SK-N-SH (cell line): Measurements from ENCODE around the gene TCP11L1. TPM values are rescaled to one million over a fixed set of nuclear protein-coding genes. Genes with fewer than 3 reads are reported as not detected.
"Not testable (repeated sequence)": the region's sequence is repeated elsewhere in the genome, so short reads cannot be mapped to it uniquely, and the experiment has no call there.

Source experiments
- CTCF ChIA-PET: fragments of 300-600, 350-600 bp; formaldehyde crosslinking; extraction: SDS; loops from one replicate; lab custom pipeline; 2021; lab: Yijun Ruan, JAX
- POLR2A ChIA-PET: fragments of 350-600 bp; sonication (Branson Sonifier 250); formaldehyde crosslinking; extraction: SDS; loops from one replicate; lab custom pipeline; 2020; ENCODE audit warnings: antibody characterized with exemption, inconsistent platforms; lab: Yijun Ruan, JAX
- DNase-seq: peaks from one replicate; pipeline ENCODE4 v3.0.0; 2012
- H2AFZ ChIP-seq: fragments of 200-600 bp; sonication (generic); 2 replicates; pipeline ENCODE4 v1.8.1; 2016; ENCODE audit warnings: antibody characterized with exemption, mild to moderate bottlenecking, low read depth
- H3F3A ChIP-seq: fragments of 200-600 bp; sonication (generic); replicated peaks from 2 replicates; pipeline ENCODE3; 2016; ENCODE audit warnings: antibody characterized with exemption, mild to moderate bottlenecking; ENCODE audit not compliant: insufficient read depth
- H3K27ac ChIP-seq, 2 experiments: fragments of 200-500 bp in 1 of 2; fragments of 200-600 bp in 1 of 2; sonication (Bioruptor generic) in 1 of 2; sonication (generic), shearing (Covaris generic) in 1 of 2; 2 replicates each; pipeline versions ENCODE4 v1.5.1 to v1.6.1; 2014 to 2016; ENCODE audit warnings: low read depth in 2 of 2, inconsistent platforms in 1 of 2, low read length in 1 of 2, mild to moderate bottlenecking in 1 of 2, mixed read lengths in 1 of 2
- H3K27me3 ChIP-seq: fragments of 200-600 bp; sonication (generic), shearing (Covaris generic); 2 replicates; pipeline ENCODE4 v1.6.1; 2016; ENCODE audit warnings: mixed run types; ENCODE audit not compliant: insufficient read depth
- H3K36me3 ChIP-seq, 2 experiments: fragments of 200-500 bp in 1 of 2; fragments of 200-600 bp in 1 of 2; sonication (Bioruptor generic) in 1 of 2; sonication (generic) in 1 of 2; replicated peaks in 1 of 2; 2 replicates each; pipeline versions ENCODE3 to v1.5.1; 2014 to 2016; ENCODE audit warnings: low read length in 1 of 2, mild to moderate bottlenecking in 1 of 2; ENCODE audit not compliant: insufficient read depth in 2 of 2, control insufficient read depth in 1 of 2
- H3K4me1 ChIP-seq, 2 experiments: fragments of 200-500 bp in 1 of 2; fragments of 200-600 bp in 1 of 2; sonication (Bioruptor generic) in 1 of 2; sonication (generic), shearing (Covaris generic) in 1 of 2; 2 replicates each; pipeline versions ENCODE4 v1.5.1 to v1.6.1; 2014 to 2016; ENCODE audit warnings: low read depth in 1 of 2, low read length in 1 of 2, mixed run types in 1 of 2; ENCODE audit not compliant: insufficient read depth in 2 of 2, control insufficient read depth in 1 of 2
- H3K4me2 ChIP-seq: fragments of 200-600 bp; sonication (generic), shearing (Covaris generic); 2 replicates; pipeline ENCODE4 v1.6.1; 2017; ENCODE audit warnings: mixed run types
- H3K4me3 ChIP-seq, 2 experiments: fragments of 200-500 bp in 1 of 2; fragments of 200-600 bp in 1 of 2; sonication (Bioruptor generic) in 1 of 2; sonication (generic), shearing (Covaris generic) in 1 of 2; 2 replicates each; pipeline versions ENCODE4 v1.5.1 to v1.8.1; 2014 to 2016; ENCODE audit warnings: low read depth in 2 of 2, inconsistent platforms in 1 of 2, low read length in 1 of 2, mild to moderate bottlenecking in 1 of 2, mixed read lengths in 1 of 2, moderate library complexity in 1 of 2
- H3K79me2 ChIP-seq: fragments of 200-600 bp; sonication (generic); 2 replicates; pipeline ENCODE4 v1.8.1; 2017; ENCODE audit warnings: mild to moderate bottlenecking; ENCODE audit not compliant: insufficient read depth
- H3K9ac ChIP-seq: fragments of 200-600 bp; sonication (generic); 2 replicates; pipeline ENCODE4 v1.6.1; 2017; ENCODE audit warnings: mixed run types
- H3K9me2 ChIP-seq: fragments of 200-600 bp; sonication (generic); 2 replicates; pipeline ENCODE4 v1.6.1; 2017; ENCODE audit warnings: mixed run types
- H3K9me3 ChIP-seq: fragments of 200-600 bp; sonication (generic); 2 replicates; pipeline ENCODE4 v1.6.1; 2017; ENCODE audit warnings: mixed run types, mild to moderate bottlenecking, moderate library complexity
- H4K20me1 ChIP-seq: fragments of 200-600 bp; sonication (generic); 2 replicates; pipeline ENCODE4 v1.6.1; 2017; ENCODE audit warnings: mild to moderate bottlenecking, mixed run types; ENCODE audit not compliant: insufficient read depth
- CHD2 ChIP-seq: fragments of 150-350 bp; IDR thresholded peaks from 2 replicates; pipeline ENCODE4 v1.6.1; 2018; ENCODE audit warnings: low read length; ENCODE audit not compliant: partially characterized antibody
- ELF1 ChIP-seq: IDR thresholded peaks from 2 replicates; pipeline ENCODE4 v1.4.0; 2012
- EP300 ChIP-seq, 2 experiments: IDR thresholded peaks; 2 replicates each; pipeline versions ENCODE4 v1.4.0 to v1.6.1; 2012; ENCODE audit warnings: borderline replicate concordance in 1 of 2, low read depth in 1 of 2, low read length in 1 of 2
- EZH2phosphoT487 ChIP-seq: fragments of 200-600 bp; sonication (generic); IDR thresholded peaks from 2 replicates; pipeline ENCODE4 v1.6.1; 2017; ENCODE audit warnings: low read depth, mixed run types, mild to moderate bottlenecking, antibody characterized with exemption, moderate library complexity, borderline replicate concordance
- NRF1 ChIP-seq: IDR thresholded peaks from 2 replicates; pipeline ENCODE4 v1.6.1; 2012; ENCODE audit warnings: low read depth, mild to moderate bottlenecking, low read length
- TCF12 ChIP-seq: IDR thresholded peaks from 2 replicates; pipeline ENCODE4 v1.4.0; 2012
- TEAD4 ChIP-seq: IDR thresholded peaks from 2 replicates; pipeline ENCODE4 v1.4.0; 2012; ENCODE audit warnings: mild to moderate bottlenecking, borderline replicate concordance; ENCODE audit not compliant: insufficient read depth
- ZBTB33 ChIP-seq: IDR thresholded peaks from 2 replicates; pipeline ENCODE4 v1.4.0; 2012; ENCODE audit warnings: low read depth, borderline replicate concordance
- WGBS: methylation state at CpG from one replicate; pipeline ENCODE4 v1.1.6; 2017; ENCODE audit warnings: low lambda C conversion rate; 5-methylcytosine and 5-hydroxymethylcytosine counted together
- polyA plus RNA-seq, 3 experiments: library from polyadenylated mRNA; depleted of rRNA; stranded (reverse); fragments of >200 nt; gene quantifications; 2 replicates each; pipeline ENCODE4 v1.2.3, GENCODE V29; 2012
- TF ChIP-seq, protein P1 (sequence below): fragments of 150-350 bp; IDR thresholded peaks from 2 replicates; pipeline ENCODE4 v1.6.1; 2017; ENCODE audit warnings: antibody characterized with exemption, low read length, low read depth, borderline replicate concordance

Gene TCP11L1
- polyA plus RNA-seq, 1 of the 3 experiments (the other 2 are of a cell fraction), result 12.7 TPM

DNA sequence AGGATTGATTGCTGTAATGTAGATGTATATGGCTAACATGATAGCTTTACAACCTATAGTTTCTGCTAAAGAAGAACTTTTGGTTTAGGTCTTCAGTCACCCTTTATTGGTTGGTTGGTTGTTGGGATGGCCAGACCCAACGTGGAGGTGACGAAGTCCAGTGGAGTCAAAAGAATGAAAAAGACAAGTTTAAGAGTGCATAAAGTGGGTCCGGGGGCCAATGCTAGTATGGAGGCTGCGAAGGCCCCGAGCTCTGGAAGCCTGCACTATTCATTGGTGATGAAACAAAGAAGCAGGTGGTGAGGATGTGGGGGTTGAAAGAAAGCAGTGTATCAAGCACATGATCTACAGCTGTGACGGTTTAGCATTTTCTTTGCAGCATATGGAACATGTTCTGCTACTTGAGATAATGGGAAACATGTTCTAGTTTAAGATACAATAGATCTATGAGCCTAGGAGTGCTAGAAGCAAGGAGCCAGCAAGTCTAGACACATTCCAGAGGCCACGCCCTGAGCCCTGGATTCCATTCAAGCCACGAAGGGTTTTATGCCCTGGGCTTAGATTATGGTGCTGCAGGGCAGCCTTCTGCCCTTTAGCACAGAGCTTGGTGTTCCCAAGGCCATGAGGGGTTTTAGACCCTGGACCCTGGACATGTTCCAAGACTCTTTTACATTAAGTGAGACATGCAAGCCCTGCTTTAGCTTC, 6.3 kb downstream of the TCP11L1 start:
- CTCF ChIA-PET, result interaction anchor here (1.0 to 2.1 kb wide), 2 partner anchors 10 to 20 kb away, joined by 3 to 8 read pairs; no protein-coding TSS in a partner anchor
- no peak overlapping the region for H3K9ac ChIP-seq
- peaks cover 39% of the 10 kb centered on the region for H3K79me2 ChIP-seq
- H3K9me2 ChIP-seq, result no peaks in the 10 kb centered on the region
- no peak overlapping the region for H3K4me3 ChIP-seq
- POLR2A ChIA-PET, result no interaction called here
- H3K4me1 ChIP-seq, result peaks cover 5 to 43% of the 10 kb centered on the region in 2 experiments; a peak in 3 of 4 replicates
- no peaks in the 10 kb centered on the region for H3K27me3 ChIP-seq
- no peaks in the 10 kb centered on the region for H3F3A ChIP-seq
- H3K36me3 ChIP-seq, result peaks cover 39 to 47% of the 10 kb centered on the region in 2 experiments
- TF ChIP-seq NRF1 (no peak), CHD2 (no peak), ZBTB33 (no peak), TEAD4 (no peak), EZH2phosphoT487 (no peak), EP300 (IDR thresholded peaks at IDR 0.05; ENCODE audit: borderline replicate concordance in 1 of 2, low read depth in 1 of 2, low read length in 1 of 2) (no peak), ELF1 (no peak), TCF12 (no peak)
- TF ChIP-seq, protein P1, sequence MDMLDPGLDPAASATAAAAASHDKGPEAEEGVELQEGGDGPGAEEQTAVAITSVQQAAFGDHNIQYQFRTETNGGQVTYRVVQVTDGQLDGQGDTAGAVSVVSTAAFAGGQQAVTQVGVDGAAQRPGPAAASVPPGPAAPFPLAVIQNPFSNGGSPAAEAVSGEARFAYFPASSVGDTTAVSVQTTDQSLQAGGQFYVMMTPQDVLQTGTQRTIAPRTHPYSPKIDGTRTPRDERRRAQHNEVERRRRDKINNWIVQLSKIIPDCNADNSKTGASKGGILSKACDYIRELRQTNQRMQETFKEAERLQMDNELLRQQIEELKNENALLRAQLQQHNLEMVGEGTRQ, result no peak
- 0 out of 2 replicates have a peak, but pooled peaks cover 6% of the 10 kb centered on the region for H3K9me3 ChIP-seq
- H3K4me2 ChIP-seq, result no peak overlapping the region
- WGBS, result 91% methylated on average over 8 of the region's 8 CpGs
- no peak for DNase-seq
- no peak overlapping the region for H3K27ac ChIP-seq
- H2AFZ ChIP-seq, result no peak overlapping the region
- H4K20me1 ChIP-seq, result no peaks in the 10 kb centered on the region

- Histone ChIP-seq H3K36me3 (peaks cover 36 to 62% of the 10 kb centered on the region in 2 experiments), H3K79me2 (peaks cover 31% of the 10 kb centered on the region), H3K4me1 (peaks cover 0 to 18% of the 10 kb centered on the region in 2 experiments; a peak in 1 of 4 replicates)
- H3K4me3 ChIP-seq, H4K20me1 ChIP-seq, DNase-seq, H3K9me3 ChIP-seq, H2AFZ ChIP-seq, H3F3A ChIP-seq, H3K9ac ChIP-seq, H3K27ac ChIP-seq, H3K4me2 ChIP-seq, H3K27me3 ChIP-seq, H3K9me2 ChIP-seq, POLR2A ChIA-PET: not testable (repeated sequence)
- CTCF ChIA-PET, result interaction anchor here (1.0 to 1.5 kb wide), 2 partner anchors 17 to 239 kb away, joined by 3 to 6 read pairs; no protein-coding TSS in a partner anchor
- WGBS, result 87% methylated on average over 6 of the region's 6 CpGs
Observed at GRCh38 chr11:33048701-33049100, 9.3 kb downstream of the TCP11L1 start.

DNA sequence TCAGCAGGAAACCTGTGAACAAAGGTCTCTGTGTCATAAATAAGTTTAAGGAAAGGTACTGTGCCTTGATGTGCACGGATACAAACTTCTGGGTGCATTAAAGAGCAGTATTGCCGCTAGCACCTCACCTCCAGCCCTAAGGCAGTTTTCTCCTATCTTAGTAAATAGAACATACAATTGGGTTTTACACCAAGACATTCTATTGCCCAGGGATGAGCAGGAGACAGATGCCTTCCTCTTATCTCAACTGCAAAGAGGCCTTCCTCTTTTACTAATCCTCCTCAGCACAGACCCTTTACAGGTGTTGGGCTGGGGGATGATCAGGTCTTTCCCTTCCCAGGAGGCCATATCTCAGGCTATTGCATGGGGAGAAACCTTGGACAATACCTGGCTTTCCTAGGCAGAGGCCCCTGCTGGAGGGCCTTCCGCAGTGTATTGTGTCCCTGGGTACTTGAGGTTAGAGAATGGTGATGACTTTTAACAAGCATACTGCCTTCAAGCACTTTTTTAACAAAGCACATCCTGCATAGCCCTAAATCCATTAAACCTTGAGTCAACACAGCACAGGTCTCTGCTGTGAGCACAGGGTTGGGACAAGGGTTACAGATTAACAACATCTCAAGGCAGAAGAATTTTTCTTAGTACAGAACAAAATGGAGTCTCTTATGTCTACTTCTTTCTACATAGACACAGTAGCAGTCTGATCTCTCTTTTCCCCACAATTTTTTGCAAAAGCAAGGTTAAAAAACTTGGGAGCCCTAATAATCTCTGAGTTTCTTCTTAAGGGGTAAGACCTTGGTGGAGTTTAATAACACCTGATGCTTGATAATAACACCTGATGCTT, 10.4 kb downstream of the TCP11L1 start:
- POLR2A ChIA-PET, result not testable (repeated sequence)

More for the DNA sequence above, 10.4 kb downstream of the TCP11L1 start:
- H3K9me3 ChIP-seq, H3K27me3 ChIP-seq, H3K9ac ChIP-seq, H3K27ac ChIP-seq, CTCF ChIA-PET, H3K9me2 ChIP-seq, H3K4me3 ChIP-seq, DNase-seq, H4K20me1 ChIP-seq, H3F3A ChIP-seq, H3K4me2 ChIP-seq, H2AFZ ChIP-seq: not testable (repeated sequence)
- Histone ChIP-seq H3K79me2 (peaks cover 21% of the 10 kb centered on the region), H3K4me1 (peaks cover 6 to 20% of the 10 kb centered on the region in 2 experiments; a peak in 3 of 4 replicates), H3K36me3 (peaks cover 25 to 54% of the 10 kb centered on the region in 2 experiments)
- 85% methylated on average over 2 of the region's 3 CpGs for WGBS
